ENCODE measurements around the gene GNB1.

- TF ChIP-seq CTCF (IDR thresholded peaks at IDR 0.05), result no peak
- TF ChIP-seq EP300 (IDR thresholded peaks at IDR 0.05), result peak; percentile 38 to 84
Observed at GRCh38 chr1:1919304-1920056, 28.6 kb upstream of the GNB1 start.

Data from tibial nerve (tissue), 4 donors.